Endothelial cell of umbilical vein (primary cell): Measurements from ENCODE around the gene CDK5. TPM values are rescaled to one million over a fixed set of nuclear protein-coding genes. Genes with fewer than 3 reads are reported as not detected.

Experiments used
- BruUV-seq: library from RNA; stranded (reverse); fragments of 400-500 nt; replicated peaks from 2 replicates; lab custom pipeline; 2021; lab: Mats Ljungman, UMichigan
- CTCF ChIA-PET: fragments of 300-600, 350-600 bp; sonication (Branson Sonifier 250); formaldehyde crosslinking; loops from one replicate; lab custom pipeline; 2021; ENCODE audit warnings: antibody characterized with exemption, inconsistent platforms; lab: Charles Lee
- POLR2A ChIA-PET: fragments of 300-600, 350-600 bp; sonication (Branson Sonifier 250); formaldehyde crosslinking; loops from one replicate; lab custom pipeline; 2021; ENCODE audit warnings: antibody characterized with exemption, inconsistent platforms; lab: Charles Lee
- DNase-seq: peaks from one replicate; pipeline ENCODE4 v3.0.0-alpha.2; 2011; ENCODE audit warnings: low read depth, low spot score
- FAIRE-seq: peaks from 2 replicates; lab custom pipeline; 2011; peaks lifted over from hg19 to GRCh38; lab: Jason Lieb, UNC
- H2AFZ ChIP-seq: 2 replicates; pipeline ENCODE4 v1.6.0; 2012; ENCODE audit warnings: low read depth, low read length, control low read depth, inconsistent platforms
- H3K27ac ChIP-seq: 2 replicates; pipeline ENCODE4 v1.5.1; 2011; ENCODE audit warnings: low read depth, mild to moderate bottlenecking, control low read depth, low read length, moderate library complexity; ENCODE audit not compliant: insufficient read depth
- H3K27me3 ChIP-seq, 2 experiments: 2 replicates each; pipeline versions ENCODE4 v1.6.0 to v1.6.1; 2011; ENCODE audit warnings: low read length in 2 of 2, mixed read lengths in 1 of 2; ENCODE audit not compliant: control insufficient read depth in 2 of 2, insufficient read depth in 2 of 2
- H3K36me3 ChIP-seq, 2 experiments: 2 replicates in 1 of 2; 3 replicates in 1 of 2; pipeline ENCODE4 v1.5.1; 2011; ENCODE audit warnings: low read length in 2 of 2, mild to moderate bottlenecking in 1 of 2, moderate library complexity in 1 of 2; ENCODE audit not compliant: control insufficient read depth in 2 of 2, insufficient read depth in 2 of 2; ENCODE audit errors: extremely low read depth in 1 of 2
- H3K4me1 ChIP-seq: 3 replicates; pipeline ENCODE4 v1.5.1; 2011; ENCODE audit warnings: mild to moderate bottlenecking, low read length; ENCODE audit not compliant: control insufficient read depth, insufficient read depth; ENCODE audit errors: extremely low read depth
- H3K4me2 ChIP-seq: 2 replicates; pipeline ENCODE4 v1.6.1; 2011; ENCODE audit warnings: low read length, control low read depth, mixed read lengths; ENCODE audit not compliant: insufficient read depth
- H3K4me3 ChIP-seq, 3 experiments: fragments of 200-600 bp in 1 of 3; sonication (generic), shearing (Covaris generic) in 1 of 3; replicated peaks in 1 of 3; 2 replicates each; pipeline ENCODE4 v1.5.1; 2011 to 2016; ENCODE audit warnings: control low read depth in 3 of 3, low read length in 3 of 3, mild to moderate bottlenecking in 2 of 3, inconsistent platforms in 1 of 3, low read depth in 1 of 3, moderate library complexity in 1 of 3; ENCODE audit not compliant: insufficient read depth in 1 of 3
- H3K79me2 ChIP-seq: 2 replicates; pipeline ENCODE4 v1.6.0; 2012; ENCODE audit warnings: low read length, inconsistent platforms; ENCODE audit not compliant: control insufficient read depth, insufficient read depth
- H3K9ac ChIP-seq: replicated peaks from 2 replicates; pipeline ENCODE3; 2011; ENCODE audit warnings: low read length, control low read depth; ENCODE audit not compliant: insufficient read depth; ENCODE audit errors: extremely low read depth
- H3K9me1 ChIP-seq: replicated peaks from 3 replicates; pipeline ENCODE4 v1.6.0; 2011; ENCODE audit warnings: mild to moderate bottlenecking, low read length; ENCODE audit not compliant: control insufficient read depth, insufficient read depth; ENCODE audit errors: extremely low read depth
- H3K9me3 ChIP-seq: replicated peaks from 2 replicates; pipeline ENCODE4 v1.5.1; 2012; ENCODE audit warnings: low read length, inconsistent platforms; ENCODE audit not compliant: control insufficient read depth, insufficient read depth
- H4K20me1 ChIP-seq: replicated peaks from 2 replicates; pipeline ENCODE3; 2011; ENCODE audit warnings: mild to moderate bottlenecking, low read length; ENCODE audit not compliant: control insufficient read depth, insufficient read depth; ENCODE audit errors: extremely low read depth
- CTCF ChIP-seq, 2 donors: IDR thresholded peaks; 1 replicate in 1 of 2; 2 replicates in 1 of 2; pipeline ENCODE4 v1.5.1; 2011; ENCODE audit warnings: low read length in 2 of 2, mild to moderate bottlenecking in 2 of 2, moderate library complexity in 2 of 2, control low read depth in 1 of 2, inconsistent platforms in 1 of 2, low read depth in 1 of 2; ENCODE audit not compliant: insufficient read depth in 1 of 2; ENCODE audit errors: extremely low read depth in 1 of 2
- EZH2 ChIP-seq: IDR thresholded peaks from 2 replicates; pipeline ENCODE4 v1.6.1; 2012; ENCODE audit warnings: borderline replicate concordance, low read depth, mild to moderate bottlenecking, moderate library complexity, low read length, inconsistent platforms; ENCODE audit not compliant: severe bottlenecking
- FOS ChIP-seq: IDR thresholded peaks from 2 replicates; pipeline ENCODE4 v1.6.1; 2011; ENCODE audit warnings: mild to moderate bottlenecking, low read length, moderate library complexity, borderline replicate concordance; ENCODE audit not compliant: insufficient read depth
- GATA2 ChIP-seq: IDR thresholded peaks from 2 replicates; pipeline ENCODE4 v1.7.0; 2011; ENCODE audit warnings: low read depth, mild to moderate bottlenecking, moderate library complexity, mixed read lengths, low read length; ENCODE audit not compliant: insufficient read length, insufficient read depth
- JUN ChIP-seq: IDR thresholded peaks from 2 replicates; pipeline ENCODE4 v1.6.1; 2011; ENCODE audit warnings: borderline replicate concordance, low read depth; ENCODE audit not compliant: insufficient read length, insufficient read depth
- MAX ChIP-seq: IDR thresholded peaks from 2 replicates; pipeline ENCODE4 v1.6.1; 2011; ENCODE audit not compliant: insufficient read depth, insufficient read length
- MYC ChIP-seq: IDR thresholded peaks from one replicate; pipeline ENCODE4 v1.6.1; 2011; ENCODE audit warnings: mild to moderate bottlenecking, low read depth, low read length
- POLR2A ChIP-seq: IDR thresholded peaks from 2 replicates; pipeline ENCODE4 v1.6.1; 2012; ENCODE audit warnings: low read depth, mild to moderate bottlenecking, control low read depth, low read length
- POLR2AphosphoS5 ChIP-seq: IDR thresholded peaks from 2 replicates; pipeline ENCODE4 v1.6.1; 2012; ENCODE audit warnings: low read depth, mild to moderate bottlenecking, control low read depth, low read length, moderate library complexity; ENCODE audit not compliant: insufficient read depth
- dilution Hi-C: fragments of 300-500 bp; cut with MboI; formaldehyde crosslinking; loops from one replicate; pipeline ENCODE4 v1.15.0; 2019; ENCODE audit warnings: low sequenced_read_pairs; ENCODE audit not compliant: extremely low pct_ligation_motif_present
- intact Hi-C: fragments of 100-400 bp; cut with micrococcal nuclease; formaldehyde crosslinking; loops from one replicate; pipeline ENCODE4 v1.10.0; 2022
- polyA plus RNA-seq, 4 experiments: library from polyadenylated mRNA; depleted of rRNA in 3 of 4; stranded (reverse) in 3 of 4; unstranded in 1 of 4; fragments of >200 nt; gene quantifications; 2 replicates each; pipeline versions ENCODE4 v1.2.1 to v1.2.3, GENCODE V29; 2011 to 2012; ENCODE audit warnings: missing spikeins in 1 of 4
- total RNA-seq: library from RNA; stranded (reverse); gene quantifications from 2 replicates; pipeline ENCODE4 v1.2.3, GENCODE V29; 2021

CDK5 gene
- total and polyA plus RNA-seq, 2 donors (not counting 3 experiments of a cell fraction or from before 2014, with no cell fraction given), result 16.5 to 38.3 TPM

- ChIA-PET CTCF (interaction anchor here (1.4 kb wide), 1 partner anchor 10 kb away, joined by 3 read pairs; no protein-coding TSS in a partner anchor), POLR2A (no interaction called here)
- H3K4me3 ChIP-seq, result no peak overlapping the region
- no peaks in the 10 kb centered on the region for H3K27me3 ChIP-seq
- H3K36me3 ChIP-seq, result peaks cover 0 to 2% of the 10 kb centered on the region in 2 experiments
- dilution Hi-C loops (no loop called here), intact Hi-C loops (no loop called here)
- peaks cover 17% of the 10 kb centered on the region for H3K4me1 ChIP-seq
- BruUV-seq, result no TSS peak
- H3K79me2 ChIP-seq, result peaks cover 85% of the 10 kb centered on the region
- H4K20me1 ChIP-seq, result no peaks in the 10 kb centered on the region
- H3K9me1 ChIP-seq, result no peaks in the 10 kb centered on the region
- H3K27ac ChIP-seq, result no peak overlapping the region
- no peak overlapping the region for H3K4me2 ChIP-seq
- no peak for DNase-seq
- H3K9me3 ChIP-seq, result no peaks in the 10 kb centered on the region
- H3K9ac ChIP-seq, result no peak overlapping the region
- TF ChIP-seq MYC (no peak), CTCF (IDR thresholded peaks at IDR 0.05; ENCODE audit: extremely low read depth in 1 of 2, insufficient read depth in 1 of 2, low read depth in 1 of 2, low read length in 2 of 2) (no peak)
- no peak overlapping the region for H2AFZ ChIP-seq
- no peak for FAIRE-seq
Measured at GRCh38 chr7:151100921-151101320, 43.2 kb upstream of the CDK5 start.

- dilution Hi-C loops (no loop called here), intact Hi-C loops (no loop called here)
- ChIA-PET CTCF (interaction anchor here (1.4 kb wide), 1 partner anchor 11 kb away, joined by 3 read pairs; no protein-coding TSS in a partner anchor), POLR2A (no interaction called here)
- Histone ChIP-seq H3K9me3 (no peaks in the 10 kb centered on the region), H3K4me1 (peaks cover 9% of the 10 kb centered on the region), H3K9ac (no peak overlapping the region), H3K36me3 (peaks cover 0 to 3% of the 10 kb centered on the region in 2 experiments), H4K20me1 (no peaks in the 10 kb centered on the region), H3K4me3 (no peak overlapping the region), H3K4me2 (no peak overlapping the region), H3K27me3 (no peaks in the 10 kb centered on the region), H3K9me1 (no peaks in the 10 kb centered on the region), H3K79me2 (peaks cover 93% of the 10 kb centered on the region), H2AFZ (no peak overlapping the region), H3K27ac (no peak overlapping the region)
- DNase-seq (no peak), FAIRE-seq (no peak)
- no TSS peak for BruUV-seq
- TF ChIP-seq MAX, result no peak
- no peak for TF ChIP-seq JUN
- no peak for TF ChIP-seq MYC
- no peak for TF ChIP-seq POLR2AphosphoS5
- no peak for TF ChIP-seq POLR2A
- TF ChIP-seq FOS, result no peak
- no peak for TF ChIP-seq GATA2
- TF ChIP-seq CTCF (IDR thresholded peaks at IDR 0.05; ENCODE audit: extremely low read depth in 1 of 2, insufficient read depth in 1 of 2, low read depth in 1 of 2, low read length in 2 of 2), result no peak
- no peak for TF ChIP-seq EZH2
Measured at GRCh38 chr7:151099486-151100211, 42.0 kb upstream of the CDK5 start.
